Left lobe of liver (tissue), 2 donors: ENCODE data around the gene CAMKK2. TPM values are rescaled to one million over a fixed set of nuclear protein-coding genes. Genes with fewer than 3 reads are reported as not detected.
A peak's percentile ranks its signal among the peaks of the same experiment; 100 is the strongest.
"Not testable (repeated sequence)": the region's sequence is repeated elsewhere in the genome, so short reads cannot be mapped to it uniquely, and the experiment has no call there.

Source experiments
- ATAC-seq: fragments of 200-7000 bp; cut with Tn5 transposase; one replicate; pipeline ENCODE4 v1.9.1; 2020; ENCODE audit warnings: mild to moderate bottlenecking, moderate library complexity
- DNase-seq: peaks from one replicate; pipeline ENCODE4 v3.0.0-alpha.2; 2020; ENCODE audit warnings: low spot score
- total RNA-seq: library from RNA; stranded (reverse); gene quantifications from one replicate; pipeline ENCODE4 v1.2.1, GENCODE V29; 2021
- donor health status: DM: no; HTN: no; CAD: no; lungs with moderate emphysema.
- donor health status: DM: no; HTN: yes; CAD: no.

CAMKK2 gene
- total RNA-seq, 1 donor from 2014 or later: 28.8 TPM

DNA sequence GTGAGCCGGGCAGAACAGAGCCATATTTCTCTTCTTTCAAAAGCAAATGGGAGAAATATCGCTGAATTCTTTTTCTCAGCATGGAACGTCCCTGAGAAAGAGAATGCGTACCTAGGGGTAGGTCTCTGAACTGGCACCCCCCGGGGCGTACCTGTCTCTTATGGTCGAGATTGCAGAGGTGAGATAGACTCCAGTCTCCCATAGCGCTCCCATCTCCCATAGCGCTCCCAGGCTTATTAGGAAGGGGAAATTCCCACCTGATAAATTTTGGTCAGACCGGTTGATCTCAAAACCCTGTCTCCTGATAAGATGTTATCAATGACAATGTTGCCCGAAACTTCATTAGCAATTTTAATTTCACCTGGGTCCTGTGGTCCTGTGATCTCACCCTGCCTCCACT is 16.0 kb downstream of the CAMKK2 start:
- ATAC-seq, DNase-seq: not testable (repeated sequence)

- ATAC-seq (peak; percentile 85), DNase-seq (peak; percentile 72)
Measured at GRCh38 chr12:121279507-121279915, 17.0 kb downstream of the CAMKK2 start.

- ATAC-seq (peak; percentile 29), DNase-seq (no peak)
Measured at GRCh38 chr12:121279071-121279375, 17.5 kb downstream of the CAMKK2 start.

- ATAC-seq (peak; percentile 15), DNase-seq (no peak)
Measured at GRCh38 chr12:121278169-121279070, 18.1 kb downstream of the CAMKK2 start.

GRCh38 chr12:121277374-121277759 is 19.1 kb downstream of the CAMKK2 start:
- no peak for ATAC-seq
- DNase-seq: no peak

- DNase-seq (no peak), ATAC-seq (no peak)
Measured at GRCh38 chr12:121274036-121274763, 22.3 kb downstream of the CAMKK2 start.

- DNase-seq: no peak
- ATAC-seq: no peak
Measured at GRCh38 chr12:121273364-121273896, 23.1 kb downstream of the CAMKK2 start.

DNA sequence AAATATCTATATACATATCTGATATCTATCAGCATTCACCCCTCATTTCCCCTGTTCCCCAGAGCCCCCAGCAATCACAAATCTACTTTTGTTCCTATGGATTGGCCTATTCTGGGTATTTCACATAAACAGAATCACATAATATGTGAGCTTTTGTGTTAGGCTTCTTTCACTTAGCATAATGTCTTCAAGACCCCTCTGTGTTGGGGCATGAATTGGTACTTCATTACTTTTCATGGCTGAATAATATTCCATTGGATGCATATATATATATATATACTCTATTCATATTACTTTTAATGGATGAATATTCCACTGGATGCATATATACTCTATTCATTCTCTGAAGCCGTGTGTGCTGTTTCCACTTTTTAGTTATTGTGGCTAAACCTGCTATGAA is 28.7 kb downstream of the CAMKK2 start:
- ATAC-seq (no peak), DNase-seq (no peak)

DNA sequence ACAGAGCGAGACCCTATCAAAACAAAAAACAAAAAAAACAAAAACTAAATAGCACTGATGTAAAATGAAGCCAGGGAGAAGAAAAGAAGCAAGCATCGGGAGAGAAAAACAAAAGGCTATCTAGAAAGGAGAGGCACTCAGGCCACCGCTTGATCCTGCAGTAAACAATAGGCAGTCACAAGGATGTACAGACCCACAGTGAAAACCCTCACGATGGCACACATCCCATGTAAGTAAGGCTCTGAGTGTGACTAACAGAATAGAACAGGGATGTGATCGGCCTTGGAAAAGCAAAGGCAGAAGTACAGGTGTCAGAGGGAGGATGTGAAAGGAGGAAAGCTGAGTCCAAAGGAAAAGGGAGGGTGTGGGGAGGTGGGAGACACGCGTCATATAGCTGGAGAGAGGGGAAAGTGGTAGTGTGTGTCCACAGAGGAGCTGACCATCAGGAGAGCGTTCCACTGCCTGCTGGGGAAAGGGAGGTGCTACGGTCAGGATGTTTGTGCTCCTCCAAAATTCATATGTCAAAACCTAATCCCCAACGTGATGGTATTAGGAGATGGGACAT is 31.5 kb downstream of the CAMKK2 start:
- ATAC-seq (no peak), DNase-seq (no peak)

GRCh38 chr12:121264135-121264534 is 32.4 kb downstream of the CAMKK2 start:
- ATAC-seq (no peak), DNase-seq (no peak)

GRCh38 chr12:121263206-121263935 is 33.1 kb downstream of the CAMKK2 start:
- ATAC-seq (no peak), DNase-seq (no peak)

- ATAC-seq (peak; percentile 20), DNase-seq (no peak)
Measured at GRCh38 chr12:121261398-121261797, 35.1 kb downstream of the CAMKK2 start.

GRCh38 chr12:121260091-121260490 is 36.4 kb downstream of the CAMKK2 start:
- DNase-seq (no peak), ATAC-seq (no peak)

- DNase-seq: no peak
- no peak for ATAC-seq
Measured at GRCh38 chr12:121259074-121259473, 37.4 kb downstream of the CAMKK2 start.

- not testable (repeated sequence) for ATAC-seq, DNase-seq
Measured at GRCh38 chr12:121257704-121258449, 38.6 kb downstream of the CAMKK2 start.

- peak; percentile 70 for ATAC-seq
- no peak for DNase-seq
Measured at GRCh38 chr12:121255433-121255832, 41.1 kb downstream of the CAMKK2 start.

- DNase-seq (no peak), ATAC-seq (no peak)
Measured at GRCh38 chr12:121253638-121254335, 42.7 kb downstream of the CAMKK2 start.

- ATAC-seq (no peak), DNase-seq (no peak)
Measured at GRCh38 chr12:121252712-121253345, 43.7 kb downstream of the CAMKK2 start.

- ATAC-seq: no peak
- no peak for DNase-seq
Measured at GRCh38 chr12:121251838-121252237, 44.7 kb downstream of the CAMKK2 start.
